ENCODE data around the gene MTX2.
"Not testable (repeated sequence)": the region's sequence is repeated elsewhere in the genome, so short reads cannot be mapped to it uniquely, and the experiment has no call there.

The MTX2 gene

DNA sequence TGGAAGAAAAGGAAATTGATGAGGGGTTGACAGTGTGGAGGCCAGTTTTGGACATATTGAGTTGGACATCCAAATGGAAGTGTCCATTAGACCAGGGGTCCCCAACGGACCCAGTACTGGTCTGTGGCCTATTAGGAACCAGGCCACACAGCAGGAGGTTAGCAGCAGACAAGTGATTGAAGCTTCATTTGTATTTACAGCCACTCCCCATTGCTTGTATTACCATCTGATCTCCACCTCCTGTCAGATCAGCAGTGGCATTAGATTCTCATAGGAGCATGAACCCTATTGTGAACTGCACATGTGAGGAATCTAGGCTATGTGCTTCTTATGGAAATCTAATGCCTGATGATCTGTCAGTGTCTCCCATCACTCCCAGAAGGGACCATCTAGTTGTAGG lies 99.1 kb downstream of the MTX2 start:
- no peak overlapping the region for H3K4me3 ChIP-seq (ENCODE audit: low read length)
- no peak for DNase-seq (ENCODE audit: low read depth)
- TF ChIP-seq, protein P1, sequence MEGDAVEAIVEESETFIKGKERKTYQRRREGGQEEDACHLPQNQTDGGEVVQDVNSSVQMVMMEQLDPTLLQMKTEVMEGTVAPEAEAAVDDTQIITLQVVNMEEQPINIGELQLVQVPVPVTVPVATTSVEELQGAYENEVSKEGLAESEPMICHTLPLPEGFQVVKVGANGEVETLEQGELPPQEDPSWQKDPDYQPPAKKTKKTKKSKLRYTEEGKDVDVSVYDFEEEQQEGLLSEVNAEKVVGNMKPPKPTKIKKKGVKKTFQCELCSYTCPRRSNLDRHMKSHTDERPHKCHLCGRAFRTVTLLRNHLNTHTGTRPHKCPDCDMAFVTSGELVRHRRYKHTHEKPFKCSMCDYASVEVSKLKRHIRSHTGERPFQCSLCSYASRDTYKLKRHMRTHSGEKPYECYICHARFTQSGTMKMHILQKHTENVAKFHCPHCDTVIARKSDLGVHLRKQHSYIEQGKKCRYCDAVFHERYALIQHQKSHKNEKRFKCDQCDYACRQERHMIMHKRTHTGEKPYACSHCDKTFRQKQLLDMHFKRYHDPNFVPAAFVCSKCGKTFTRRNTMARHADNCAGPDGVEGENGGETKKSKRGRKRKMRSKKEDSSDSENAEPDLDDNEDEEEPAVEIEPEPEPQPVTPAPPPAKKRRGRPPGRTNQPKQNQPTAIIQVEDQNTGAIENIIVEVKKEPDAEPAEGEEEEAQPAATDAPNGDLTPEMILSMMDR (conservative IDR thresholded peaks at IDR 0.05; ENCODE audit: low read length) = no peak

DNA sequence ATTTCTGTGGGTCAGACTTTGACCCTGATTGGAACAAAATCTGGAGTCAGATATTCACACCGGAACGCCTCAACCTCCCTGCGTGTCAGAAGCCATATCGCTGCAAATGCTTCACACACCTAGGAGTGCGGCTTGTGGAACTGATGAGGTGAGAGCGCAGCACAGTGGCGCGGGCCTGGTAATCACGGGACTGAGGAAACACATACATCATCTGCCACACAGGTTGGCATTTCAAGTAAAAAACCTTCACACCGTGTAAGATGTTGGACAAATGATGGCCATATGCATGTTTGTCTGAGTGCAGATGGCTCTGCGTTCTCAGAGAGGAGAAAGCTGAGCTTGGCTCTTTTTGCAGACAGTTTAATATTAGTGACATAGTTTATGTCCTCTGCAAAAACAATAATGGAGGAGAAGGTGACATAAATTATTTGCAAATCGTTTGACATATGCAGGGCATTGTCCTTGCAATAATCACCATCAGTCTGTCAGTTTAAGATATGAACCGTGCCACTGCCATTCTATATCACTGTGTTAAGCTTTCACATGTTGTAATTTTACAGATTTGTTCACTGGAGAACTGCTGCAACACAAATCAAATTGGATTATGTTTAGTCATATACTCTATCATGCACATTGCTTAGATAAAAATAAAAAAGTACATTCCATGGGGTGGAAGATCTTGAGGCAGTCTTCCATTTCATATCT lies 101.4 kb downstream of the MTX2 start:
- TF ChIP-seq, protein P1 (conservative IDR thresholded peaks at IDR 0.05; ENCODE audit: low read length) = no peak
- DNase-seq (ENCODE audit: low read depth) = no peak

GRCh38 chr2:176373155-176373554 lies 103.9 kb downstream of the MTX2 start:
- not testable (repeated sequence) for DNase-seq (ENCODE audit: low read depth); H3K4me3 ChIP-seq (ENCODE audit: low read length)

More for the DNA sequence above, 101.4 kb downstream of the MTX2 start:
- H3K4me3 ChIP-seq (ENCODE audit: low read length) = no peak overlapping the region

DNA sequence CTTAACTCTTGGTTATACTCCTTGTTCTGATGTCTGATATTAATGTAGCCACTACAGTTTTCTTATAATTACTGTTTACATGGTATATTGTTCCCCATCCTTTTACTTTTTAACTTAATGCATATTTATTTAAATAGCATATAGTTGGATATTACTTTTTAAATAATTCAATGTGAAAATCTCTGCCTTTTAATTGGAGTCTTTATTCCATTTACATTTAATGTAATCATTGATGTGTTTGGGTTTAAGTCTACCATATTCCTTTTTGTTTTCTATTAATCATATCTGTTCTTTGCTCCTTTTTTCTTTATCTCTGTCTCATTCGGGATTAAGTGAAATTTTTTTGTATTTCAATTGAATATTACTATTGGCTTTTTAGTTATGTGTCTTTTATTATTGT lies 109.1 kb downstream of the MTX2 start:
- no peak for DNase-seq (ENCODE audit: low read depth)
- TF ChIP-seq, protein P1 (conservative IDR thresholded peaks at IDR 0.05; ENCODE audit: low read length) = no peak
- H3K4me3 ChIP-seq (ENCODE audit: low read length) = no peak overlapping the region

GRCh38 chr2:176380341-176380740 lies 111.1 kb downstream of the MTX2 start:
- H3K4me3 ChIP-seq (ENCODE audit: low read length) = no peak overlapping the region
- TF ChIP-seq, protein P1 (conservative IDR thresholded peaks at IDR 0.05; ENCODE audit: low read length) = no peak
- DNase-seq (ENCODE audit: low read depth) = no peak

DNA sequence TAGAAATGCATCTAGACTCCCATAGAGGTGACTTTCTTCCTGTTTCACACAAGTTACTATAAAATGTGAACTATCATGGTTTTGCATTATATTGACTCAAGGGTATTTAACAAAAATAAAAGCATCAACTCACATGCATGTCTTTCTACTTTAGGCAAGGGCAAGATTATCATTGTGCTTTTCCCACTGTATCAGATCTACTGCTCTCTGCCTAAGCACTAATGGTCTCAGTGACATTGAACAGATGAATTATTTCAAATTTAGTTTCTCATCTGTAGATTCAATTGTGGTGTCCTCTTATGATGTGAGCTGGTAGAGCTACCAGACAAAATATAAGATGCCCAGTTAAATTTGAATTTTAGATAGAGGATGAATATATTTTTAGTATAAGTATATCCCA lies 113.9 kb downstream of the MTX2 start:
- H3K4me3 ChIP-seq (ENCODE audit: low read length) = no peak overlapping the region
- TF ChIP-seq, protein P1 (conservative IDR thresholded peaks at IDR 0.05; ENCODE audit: low read length) = no peak
- no peak for DNase-seq (ENCODE audit: low read depth)

DNA sequence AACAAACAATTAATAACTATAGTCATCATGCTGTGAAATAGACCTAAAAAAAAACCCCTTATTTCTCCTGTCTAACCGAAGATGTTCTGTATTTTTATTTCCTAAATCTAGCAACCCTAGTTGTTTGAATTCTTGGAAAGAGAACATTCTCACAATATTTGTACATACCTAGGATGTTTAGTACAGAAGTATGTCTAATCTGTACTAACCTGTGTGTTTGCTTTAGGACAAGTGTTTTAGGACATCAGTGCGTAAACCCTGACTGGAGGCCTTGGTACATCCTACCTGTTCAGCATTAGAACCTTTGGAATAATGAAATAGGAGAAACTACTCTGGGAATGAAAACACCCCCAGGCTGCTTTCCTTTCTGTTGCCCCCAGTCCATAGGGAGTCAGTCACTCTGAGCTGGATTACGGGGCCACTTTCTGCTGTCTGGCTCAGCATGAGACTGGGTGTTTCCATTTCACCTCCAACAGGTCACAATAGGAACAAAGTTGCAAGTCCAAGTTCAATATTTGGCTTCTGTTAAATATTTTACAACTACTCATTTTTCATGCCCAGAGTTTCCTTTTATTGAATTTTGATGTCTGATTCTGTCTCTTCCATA lies 114.7 kb downstream of the MTX2 start:
- H3K4me3 ChIP-seq (ENCODE audit: low read length) = no peak overlapping the region
- no peak for DNase-seq (ENCODE audit: low read depth)
- TF ChIP-seq, protein P1 (conservative IDR thresholded peaks at IDR 0.05; ENCODE audit: low read length) = no peak
